H1 (cell line): ENCODE measurements around the gene UNC119B. TPM values are rescaled to one million over a fixed set of nuclear protein-coding genes. Genes with fewer than 3 reads are reported as not detected.

Experiments
- CTCF ChIA-PET: fragments of 300-600 bp; sonication (Branson Sonifier 250); formaldehyde crosslinking; loops from one replicate; lab custom pipeline; 2021; ENCODE audit not compliant: partially characterized antibody; lab: Charles Lee
- POLR2A ChIA-PET: fragments of 300-600 bp; sonication (Branson Sonifier 250); formaldehyde crosslinking; loops from one replicate; lab custom pipeline; 2021; ENCODE audit warnings: inconsistent platforms; ENCODE audit not compliant: partially characterized antibody; lab: Charles Lee
- DNase-seq, 2 experiments: peaks; one replicate each; pipeline versions ENCODE4 v3.0.0 to v3.0.0-alpha.2; 2010 to 2022; ENCODE audit warnings: low spot score in 2 of 2, low read depth in 1 of 2, mixed read lengths in 1 of 2
- FAIRE-seq: peaks from 2 replicates; lab custom pipeline; 2011; peaks lifted over from hg19 to GRCh38; lab: Jason Lieb, UNC
- H2AFZ ChIP-seq: 2 replicates; pipeline ENCODE4 v1.8.1; 2012; ENCODE audit warnings: low read length, inconsistent platforms
- H2AK5ac ChIP-seq: 2 replicates; pipeline ENCODE4 v1.6.1; 2013; ENCODE audit warnings: low read depth, low read length
- H2BK120ac ChIP-seq: replicated peaks from 2 replicates; pipeline ENCODE3; 2013; ENCODE audit warnings: low read depth, low read length, inconsistent platforms
- H2BK12ac ChIP-seq: 2 replicates; pipeline ENCODE4 v1.6.1; 2013; ENCODE audit warnings: low read depth, low read length
- H2BK15ac ChIP-seq: 2 replicates; pipeline ENCODE4 v1.6.1; 2013; ENCODE audit warnings: low read length
- H2BK20ac ChIP-seq: 2 replicates; pipeline ENCODE4 v1.6.1; 2013; ENCODE audit warnings: low read length
- H2BK5ac ChIP-seq: 2 replicates; pipeline ENCODE4 v1.6.1; 2013; ENCODE audit warnings: low read depth, low read length
- H3K14ac ChIP-seq: 2 replicates; pipeline ENCODE4 v1.6.1; 2013; ENCODE audit warnings: inconsistent platforms; ENCODE audit not compliant: insufficient read length
- H3K18ac ChIP-seq: 2 replicates; pipeline ENCODE4 v1.6.1; 2013; ENCODE audit warnings: low read length; ENCODE audit errors: extremely low read depth
- H3K23ac ChIP-seq: 2 replicates; pipeline ENCODE4 v1.6.1; 2013; ENCODE audit warnings: inconsistent platforms; ENCODE audit not compliant: insufficient read length
- H3K23me2 ChIP-seq: 2 replicates; pipeline ENCODE4 v1.6.1; 2013; ENCODE audit warnings: low read depth, low read length
- H3K27ac ChIP-seq: 2 replicates; pipeline ENCODE4 v1.6.1; 2011; ENCODE audit warnings: low read depth, low read length, inconsistent platforms
- H3K27me3 ChIP-seq, 4 experiments: replicated peaks in 1 of 4; 1 replicate in 1 of 4; 2 replicates in 3 of 4; pipeline versions ENCODE4 v1.6.1 to v1.8.1; 2011 to 2013; ENCODE audit warnings: low read length in 3 of 4, mild to moderate bottlenecking in 3 of 4, inconsistent platforms in 2 of 4, mixed read lengths in 2 of 4, moderate library complexity in 1 of 4; ENCODE audit not compliant: control insufficient read depth in 3 of 4, insufficient read depth in 3 of 4; ENCODE audit errors: extremely low read depth in 1 of 4
- H3K36me3 ChIP-seq, 4 experiments: 2 replicates each; pipeline versions ENCODE4 v1.6.1 to v1.8.1; 2011 to 2013; ENCODE audit warnings: mild to moderate bottlenecking in 4 of 4, low read length in 3 of 4, moderate library complexity in 2 of 4, control low read depth in 1 of 4, inconsistent platforms in 1 of 4; ENCODE audit not compliant: insufficient read depth in 4 of 4, control insufficient read depth in 2 of 4
- H3K4ac ChIP-seq: replicated peaks from 2 replicates; pipeline ENCODE3; 2013; ENCODE audit warnings: low read length, low read depth, mixed read lengths, inconsistent platforms; ENCODE audit not compliant: insufficient read length
- H3K4me1 ChIP-seq, 4 experiments: replicated peaks in 1 of 4; 1 replicate in 1 of 4; 2 replicates in 3 of 4; pipeline versions ENCODE4 v1.6.1 to v1.8.1; 2011 to 2013; ENCODE audit warnings: low read length in 3 of 4, inconsistent platforms in 2 of 4, mixed read lengths in 1 of 4; ENCODE audit not compliant: insufficient read depth in 4 of 4, control insufficient read depth in 3 of 4
- H3K4me2 ChIP-seq, 2 experiments: 2 replicates each; pipeline versions ENCODE4 v1.6.1 to v1.8.1; 2011 to 2013; ENCODE audit warnings: low read depth in 2 of 2, low read length in 2 of 2, control low read depth in 1 of 2, inconsistent platforms in 1 of 2, mild to moderate bottlenecking in 1 of 2; ENCODE audit not compliant: insufficient read depth in 1 of 2
- H3K4me3 ChIP-seq, 4 experiments: fragments of 200-600, 300-600 bp in 1 of 4; sonication (generic), shearing (Covaris generic), sonication (Bioruptor Twin) in 1 of 4; 2 replicates each; pipeline versions ENCODE4 v1.5.1 to v1.8.1; 2011 to 2016; ENCODE audit warnings: low read length in 4 of 4, low read depth in 3 of 4, control low read depth in 2 of 4, inconsistent platforms in 2 of 4, mild to moderate bottlenecking in 2 of 4, mixed read lengths in 1 of 4, moderate library complexity in 1 of 4; ENCODE audit not compliant: insufficient read depth in 2 of 4; ENCODE audit errors: extremely low read depth in 1 of 4
- H3K56ac ChIP-seq: replicated peaks from 2 replicates; pipeline ENCODE3; 2013; ENCODE audit warnings: low read depth, mild to moderate bottlenecking, mixed read lengths, low read length, inconsistent platforms; ENCODE audit not compliant: insufficient read length
- H3K79me1 ChIP-seq: 2 replicates; pipeline ENCODE4 v1.6.1; 2013; ENCODE audit warnings: low read depth, low read length, control low read depth
- H3K79me2 ChIP-seq, 2 experiments: 2 replicates each; pipeline versions ENCODE4 v1.6.1 to v1.8.1; 2012 to 2013; ENCODE audit warnings: low read length in 2 of 2, mild to moderate bottlenecking in 2 of 2, inconsistent platforms in 1 of 2; ENCODE audit not compliant: insufficient read depth in 2 of 2, control insufficient read depth in 1 of 2
- H3K9ac ChIP-seq, 4 experiments: replicated peaks in 1 of 4; 1 replicate in 1 of 4; 2 replicates in 3 of 4; pipeline versions ENCODE4 v1.6.1 to v1.8.1; 2011 to 2013; ENCODE audit warnings: low read depth in 3 of 4, low read length in 3 of 4, control low read depth in 2 of 4, mild to moderate bottlenecking in 2 of 4, moderate library complexity in 2 of 4, inconsistent platforms in 1 of 4; ENCODE audit errors: extremely low read depth in 1 of 4
- H3K9me3 ChIP-seq, 2 experiments: 2 replicates each; pipeline versions ENCODE4 v1.6.1 to v1.8.1; 2012 to 2013; ENCODE audit warnings: mild to moderate bottlenecking in 2 of 2, moderate library complexity in 2 of 2, control low read depth in 1 of 2, inconsistent platforms in 1 of 2, low read depth in 1 of 2, low read length in 1 of 2, mixed read lengths in 1 of 2; ENCODE audit not compliant: insufficient read depth in 2 of 2
- H4K20me1 ChIP-seq, 2 experiments: replicated peaks in 1 of 2; 2 replicates each; pipeline versions ENCODE3 to v1.8.1; 2011 to 2013; ENCODE audit warnings: inconsistent platforms in 2 of 2, low read length in 2 of 2, mild to moderate bottlenecking in 1 of 2; ENCODE audit not compliant: insufficient read depth in 2 of 2, control insufficient read depth in 1 of 2
- H4K5ac ChIP-seq: 2 replicates; pipeline ENCODE4 v1.6.1; 2013; ENCODE audit warnings: low read length, low read depth, mixed read lengths, inconsistent platforms; ENCODE audit not compliant: insufficient read length
- H4K8ac ChIP-seq: 2 replicates; pipeline ENCODE4 v1.8.0; 2013; ENCODE audit warnings: mild to moderate bottlenecking, moderate library complexity, low read length, inconsistent platforms; ENCODE audit not compliant: insufficient read depth; ENCODE audit errors: extremely low read depth
- H4K91ac ChIP-seq: replicated peaks from 2 replicates; pipeline ENCODE3; 2013; ENCODE audit warnings: low read length, mixed read lengths, inconsistent platforms; ENCODE audit not compliant: insufficient read length
- BRCA1 ChIP-seq: IDR thresholded peaks from 2 replicates; pipeline ENCODE4 v1.6.1; 2012; ENCODE audit warnings: low read depth, low read length, improper control_type of control experiment
- GTF2F1 ChIP-seq: IDR thresholded peaks from 2 replicates; pipeline ENCODE4 v1.6.1; 2012; ENCODE audit warnings: low read depth, low read length, improper control_type of control experiment, borderline replicate concordance
- KDM1A ChIP-seq: fragments of 200-600, 300-600 bp; sonication (generic); IDR thresholded peaks from 2 replicates; pipeline ENCODE4 v1.7.1; 2016; ENCODE audit warnings: mild to moderate bottlenecking, low read length, borderline replicate concordance
- RBBP5 ChIP-seq: IDR thresholded peaks from 2 replicates; pipeline ENCODE4 v1.7.1; 2012; ENCODE audit warnings: low read depth, mild to moderate bottlenecking, inconsistent platforms, low read length, moderate library complexity, borderline replicate concordance
- SAP30 ChIP-seq: fragments of 300-600 bp; sonication (generic); IDR thresholded peaks from 2 replicates; pipeline ENCODE4 v1.7.1; 2012; ENCODE audit warnings: low read length, moderate library complexity, mild to moderate bottlenecking, inconsistent platforms; ENCODE audit not compliant: insufficient read depth, insufficient replicate concordance
- SIX5 ChIP-seq: IDR thresholded peaks from 2 replicates; pipeline ENCODE4 v1.6.1; 2011; ENCODE audit warnings: mild to moderate bottlenecking, low read depth, low read length
- SP1 ChIP-seq: IDR thresholded peaks from 2 replicates; pipeline ENCODE4 v1.6.1; 2011; ENCODE audit warnings: low read depth, low read length
- SP2 ChIP-seq: IDR thresholded peaks from 2 replicates; pipeline ENCODE4 v1.6.1; 2012; ENCODE audit warnings: mild to moderate bottlenecking, low read length, inconsistent platforms
- SUZ12 ChIP-seq: fragments of 200-600 bp; sonication (generic); IDR thresholded peaks from 2 replicates; pipeline ENCODE4 v1.6.1; 2012; ENCODE audit warnings: mild to moderate bottlenecking, inconsistent platforms, low read length, moderate library complexity, mixed read lengths
- TBP ChIP-seq: IDR thresholded peaks from 2 replicates; pipeline ENCODE4 v1.6.1; 2011; ENCODE audit warnings: low read depth, low read length, improper control_type of control experiment
- USF2 ChIP-seq: IDR thresholded peaks from 2 replicates; pipeline ENCODE4 v1.6.1; 2011; ENCODE audit warnings: low read length, improper control_type of control experiment
- WGBS, 2 experiments: shearing (Covaris generic) in 1 of 2; methylation state at CpG; one replicate each; pipeline versions ENCODE4 v1.1.6 to v1.1.7; 2013 to 2015; ENCODE audit warnings: low lambda C conversion rate in 2 of 2, mixed read lengths in 2 of 2, inconsistent platforms in 1 of 2, low coverage in 1 of 2, missing lambda C conversion rate in 1 of 2; ENCODE audit not compliant: insufficient replicate concordance in 2 of 2, insufficient coverage in 1 of 2, insufficient read length in 1 of 2; ENCODE audit errors: extremely low coverage in 1 of 2, missing lambda C conversion rate in 1 of 2; 5-methylcytosine and 5-hydroxymethylcytosine counted together
- polyA plus RNA-seq, 7 experiments: library from polyadenylated mRNA; depleted of rRNA in 3 of 7; stranded (reverse) in 5 of 7; unstranded in 2 of 7; fragments of >200 nt in 5 of 7; fragments of 200-250 nt in 2 of 7; gene quantifications; 1 replicate in 5 of 7; 2 replicates in 1 of 7; 4 replicates in 1 of 7; pipeline versions ENCODE4 v1.2.1 to v1.2.3, GENCODE V29; 2011 to 2013; ENCODE audit warnings: missing spikeins in 2 of 7, mixed read lengths in 2 of 7
- total RNA-seq: library from RNA; stranded (reverse); fragmentation: NEBNext Ultra II Directional; extraction: Animal tissue kit (Norgen Biotek cat#: 25700); gene quantifications from 2 replicates; pipeline ENCODE4 v1.2.1, GENCODE V29; 2021

Gene UNC119B
- total and polyA plus RNA-seq, 2 of the 8 experiments (the other 6 are each of a cell fraction or from before 2014, with no cell fraction given) = 40.5 to 50.1 TPM

GRCh38 chr12:120666571-120667390 lies 43.5 kb upstream of the UNC119B start:
- CTCF ChIA-PET = interaction anchor here (0.5 to 5.7 kb wide), 6 partner anchors 20 to 898 kb away, joined by 3 to 77 read pairs (median 3); no protein-coding TSS in a partner anchor
- Histone ChIP-seq H3K79me1 (no peaks in the 10 kb centered on the region), H4K91ac (no peak overlapping the region), H4K20me1 (no peaks in the 10 kb centered on the region), H3K56ac (no peak overlapping the region), H3K4me2 (no peak overlapping the region), H3K27ac (no peak overlapping the region), H2BK12ac (peak overlapping the region; percentile 52; the same call in 1 of the 2 replicates), H2BK5ac (no peak overlapping the region), H3K36me3 (no peaks in the 10 kb centered on the region), H4K5ac (no peak overlapping the region), H2BK120ac (no peak overlapping the region), H3K9me3 (no peaks in the 10 kb centered on the region), H3K27me3 (no peaks in the 10 kb centered on the region), H3K79me2 (no peaks in the 10 kb centered on the region), H3K18ac (no peak overlapping the region; the same call in 1 of the 2 replicates), H3K14ac (no peak overlapping the region), H3K4me3 (no peak overlapping the region), H2AFZ (no peak overlapping the region), H3K4me1 (peaks cover 7 to 19% (median 12%) of the 10 kb centered on the region in 4 experiments), H4K8ac (no peak overlapping the region), H2AK5ac (no peak overlapping the region), H2BK15ac (no peak overlapping the region), H3K23me2 (no peaks in the 10 kb centered on the region; the same call in 1 of the 2 replicates), H2BK20ac (0 out of 2 replicates have a peak overlapping the region, but pooled peaks have one; percentile 23), H3K23ac (no peak overlapping the region), H3K9ac (no peak overlapping the region), H3K4ac (no peak overlapping the region)
- DNase-seq = peak in 1 of 2 experiments; percentile 48
- POLR2A ChIA-PET = interaction anchor here (1.0 to 3.1 kb wide), 5 partner anchors 11 to 91 kb away, joined by 3 to 15 read pairs (median 5); partner anchors contain the start of gene MLEC
- FAIRE-seq = no peak
- TF ChIP-seq SIX5 (no peak), KDM1A (no peak), RBBP5 (no peak), SUZ12 (no peak), SAP30 (no peak), SP1 (no peak), GTF2F1 (no peak), BRCA1 (no peak), USF2 (no peak), TBP (no peak), SP2 (no peak)
- 87% methylated on average over 26 of the region's 34 CpGs; no CpG with 5 or more reads in 1 of the 2 experiments for WGBS, 2 experiments
